ENCODE data around the gene SGCG. TPM values are rescaled to one million over a fixed set of nuclear protein-coding genes. Genes with fewer than 3 reads are reported as not detected.

The SGCG gene
- total RNA-seq, 1 donor from 2014 or later = 0.74 TPM

Small RNA genes lying within 50 kb of the gene (small RNA-seq; reads per million reads assigned to genes)
- gene RNU6-58P (ENCODE audit: low replicate concordance) = not detected
- not detected for gene RNY3P4 (ENCODE audit: low replicate concordance)

Measured in temporal lobe (tissue), 2 donors.